Measurements from ENCODE around the gene SNAPC4.
A peak's percentile ranks its signal among the peaks of the same experiment; 100 is the strongest.

The SNAPC4 gene

DNA sequence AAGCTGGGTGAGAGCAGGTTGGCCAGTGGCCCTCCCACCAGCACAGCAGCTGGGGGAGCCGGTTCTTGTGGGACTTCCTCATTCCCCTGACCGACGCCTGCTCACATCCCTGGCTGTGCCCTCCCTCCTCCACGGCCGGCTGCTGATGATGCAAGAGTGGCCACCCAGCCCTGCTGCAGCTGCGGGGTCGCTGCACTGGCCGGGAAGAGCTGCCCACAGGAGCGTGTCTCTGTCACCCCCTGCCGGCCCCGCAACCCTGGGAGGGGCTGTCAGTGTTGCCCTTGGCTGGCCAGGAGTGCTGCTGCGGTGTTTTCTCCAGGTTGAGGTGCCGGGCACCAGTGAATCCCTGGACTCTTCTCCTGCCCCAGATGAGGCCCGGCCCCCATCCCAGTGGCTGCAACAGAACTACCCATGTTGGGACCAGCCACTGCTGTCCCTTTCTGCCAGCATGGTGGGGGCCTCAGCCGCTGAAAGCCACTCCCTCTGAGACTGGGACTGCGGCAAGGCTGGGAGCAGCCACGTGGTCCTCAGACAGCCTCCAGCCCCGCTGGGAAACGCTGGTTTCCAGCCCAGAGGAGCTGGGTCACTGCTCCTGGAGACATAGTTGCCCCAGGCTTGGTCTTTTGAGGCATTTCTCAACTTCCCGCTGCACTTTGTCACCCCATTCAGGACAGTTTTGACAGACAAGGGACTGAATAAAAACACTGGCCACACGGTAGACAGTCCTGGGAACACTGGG lies 27.2 kb downstream of the SNAPC4 start:
- peak; percentile 64 for DNase-seq (ENCODE audit: low read depth)

DNA sequence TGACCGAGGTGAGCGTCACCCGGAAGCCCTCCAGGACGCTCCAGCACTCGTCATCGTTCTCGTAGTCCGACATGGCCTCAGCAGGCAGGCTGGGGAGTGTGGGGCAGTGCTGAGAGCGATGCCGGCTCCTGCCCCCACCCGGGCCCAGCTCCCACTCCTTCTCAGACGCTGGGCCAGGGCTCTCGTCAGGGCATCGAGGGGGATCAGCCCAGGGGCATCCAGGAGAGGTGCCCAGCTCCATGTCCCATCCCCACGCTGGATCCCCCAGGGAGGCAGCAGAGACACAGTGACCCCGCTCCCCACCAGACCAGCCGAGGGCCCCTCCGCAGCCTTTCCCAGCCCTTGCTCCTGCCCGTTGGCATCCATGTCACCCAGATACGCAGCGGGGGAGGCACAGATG lies 28.0 kb downstream of the SNAPC4 start:
- DNase-seq (ENCODE audit: low read depth): no peak

DNA sequence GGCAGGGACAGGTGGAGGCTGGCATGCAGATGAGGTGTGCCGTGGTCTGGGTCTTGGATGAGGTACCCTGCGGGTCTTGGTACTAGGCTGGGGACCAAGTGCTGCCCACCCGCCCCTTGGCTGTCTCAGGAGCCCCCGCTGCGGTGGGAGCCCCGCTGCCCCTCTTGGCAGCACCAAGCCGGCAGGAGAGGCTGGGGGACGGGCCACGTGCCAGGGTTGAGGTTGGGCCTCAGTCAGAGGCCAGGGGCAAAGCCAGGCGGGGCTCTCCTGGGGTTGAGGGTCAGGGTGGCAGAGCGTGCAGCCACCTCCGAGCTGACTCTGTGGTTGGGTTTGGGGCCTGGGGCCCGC lies 28.5 kb downstream of the SNAPC4 start:
- DNase-seq (ENCODE audit: low read depth): no peak

DNA sequence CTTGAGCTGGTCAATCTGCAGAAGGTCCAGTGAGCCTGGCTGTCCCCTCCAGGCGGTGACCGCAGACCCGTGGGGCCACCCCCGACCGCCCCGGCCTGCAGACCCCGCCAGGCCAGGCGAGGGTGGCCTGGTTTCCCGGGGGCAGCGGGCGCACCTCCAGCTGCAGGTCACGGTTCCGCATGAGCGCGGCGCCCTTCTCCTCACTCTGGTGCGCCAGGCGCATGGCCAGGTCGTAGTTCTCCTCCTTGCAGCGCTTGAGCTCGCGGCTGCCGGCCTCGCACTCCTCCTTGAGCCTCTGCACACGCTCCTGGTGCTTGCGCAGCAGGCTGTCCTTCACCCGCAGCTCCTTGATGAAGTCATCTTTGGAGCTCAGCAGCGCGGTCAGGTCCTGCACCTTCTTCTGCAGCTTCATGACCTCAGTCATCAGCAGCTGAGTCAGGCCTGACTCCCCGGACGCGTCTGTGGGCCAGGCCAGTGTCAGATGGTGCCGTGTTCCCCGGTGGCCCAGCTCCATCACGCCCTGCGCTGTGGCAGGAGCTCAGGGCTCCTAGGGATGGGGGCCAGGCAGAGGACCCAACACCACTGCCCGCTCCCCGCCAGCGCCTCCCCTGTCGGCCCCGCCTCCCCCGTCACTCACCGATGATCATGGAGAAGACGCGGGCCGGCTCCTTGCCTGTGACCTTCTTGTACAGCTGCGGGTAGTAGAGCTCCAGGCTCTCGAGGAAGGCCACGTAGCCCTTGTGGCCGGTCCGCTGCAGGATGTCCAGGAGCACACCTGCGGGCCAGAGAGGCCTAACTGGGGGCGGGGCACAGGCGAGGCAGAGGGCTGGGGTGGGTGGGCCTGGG lies 29.1 kb downstream of the SNAPC4 start:
- no peak for DNase-seq (ENCODE audit: low read depth)

DNA sequence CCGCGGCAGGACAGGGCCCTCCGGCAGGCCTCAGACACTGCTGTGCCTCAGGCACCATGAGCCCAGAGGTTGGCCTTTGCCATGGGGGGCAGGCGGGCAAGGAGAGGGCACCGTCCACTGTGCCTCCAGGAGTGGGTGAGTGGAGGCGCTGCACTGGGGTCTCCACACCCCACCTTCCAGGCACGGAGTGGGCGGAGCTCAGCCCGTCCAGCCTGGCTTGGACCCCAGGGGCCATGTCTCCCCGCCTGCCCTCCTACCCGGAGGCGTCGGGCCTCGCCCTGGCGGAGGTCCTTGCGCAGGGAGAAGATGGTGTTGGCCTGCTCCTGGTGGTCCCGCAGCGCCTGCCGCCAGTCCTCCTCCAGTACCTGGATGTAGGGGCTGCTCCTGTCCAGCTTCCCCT lies 29.9 kb downstream of the SNAPC4 start:
- DNase-seq (ENCODE audit: low read depth): no peak

DNA sequence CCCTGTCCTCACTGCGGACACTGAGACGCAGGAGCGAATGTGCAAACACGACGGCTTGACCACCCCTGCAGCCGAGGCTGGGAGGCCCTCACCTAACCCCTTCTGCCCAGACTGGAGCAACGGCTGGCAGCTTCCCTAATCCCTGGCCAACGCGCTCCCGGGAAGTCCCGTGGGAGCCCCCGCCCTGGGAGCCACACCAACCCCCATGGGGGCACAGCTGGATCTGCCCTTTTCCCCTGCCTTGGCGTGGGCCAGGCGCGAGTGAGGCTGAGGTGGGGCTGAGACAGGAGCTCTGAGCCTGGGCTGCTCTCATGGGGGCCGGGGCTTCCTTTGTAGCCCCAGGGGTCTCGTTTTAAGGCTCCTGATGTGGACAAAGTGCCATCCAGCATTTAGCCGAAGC lies 31.8 kb downstream of the SNAPC4 start:
- DNase-seq (ENCODE audit: low read depth): no peak

DNA sequence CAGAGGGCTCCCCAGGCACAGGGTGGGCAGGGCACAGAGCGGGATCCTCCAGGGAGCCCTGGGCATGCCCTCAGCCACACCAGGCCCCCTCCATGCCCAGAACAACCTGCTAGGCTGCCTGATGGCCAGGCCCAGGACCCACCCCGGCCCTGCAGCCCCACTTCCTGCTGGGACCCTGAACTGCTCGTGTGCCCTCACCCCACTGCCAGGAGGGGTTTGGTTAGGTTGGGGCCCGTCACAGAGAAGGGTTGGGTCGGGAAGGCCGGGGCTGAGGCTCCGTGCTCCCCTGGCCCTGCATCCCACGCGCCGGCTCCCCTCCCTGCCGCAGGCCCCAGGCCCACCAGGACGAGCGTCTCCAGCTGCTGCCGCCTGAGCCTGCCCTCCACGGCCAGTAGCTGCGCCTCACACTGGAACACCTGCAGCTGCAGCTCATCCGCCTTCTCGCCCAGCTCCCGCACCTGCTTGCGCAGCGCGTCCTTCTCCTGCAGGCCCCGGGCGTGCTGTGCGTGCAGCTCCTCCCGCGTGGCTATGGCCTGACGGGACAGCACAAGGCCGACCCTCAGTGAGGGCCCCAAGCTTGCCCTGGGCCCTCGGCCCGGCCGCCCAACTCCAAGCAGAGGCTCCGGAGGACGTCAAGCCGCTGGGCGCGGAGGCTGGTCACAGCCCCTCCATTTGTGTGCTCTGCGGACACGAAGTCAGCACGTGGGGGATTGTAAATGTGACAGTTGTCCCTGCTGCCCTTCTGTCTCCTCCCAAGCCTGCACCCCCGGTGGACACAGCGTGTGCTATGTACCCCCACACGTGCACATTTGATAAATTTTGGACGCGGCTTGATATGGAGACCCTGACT lies 32.4 kb downstream of the SNAPC4 start:
- DNase-seq (ENCODE audit: low read depth): no peak

DNA sequence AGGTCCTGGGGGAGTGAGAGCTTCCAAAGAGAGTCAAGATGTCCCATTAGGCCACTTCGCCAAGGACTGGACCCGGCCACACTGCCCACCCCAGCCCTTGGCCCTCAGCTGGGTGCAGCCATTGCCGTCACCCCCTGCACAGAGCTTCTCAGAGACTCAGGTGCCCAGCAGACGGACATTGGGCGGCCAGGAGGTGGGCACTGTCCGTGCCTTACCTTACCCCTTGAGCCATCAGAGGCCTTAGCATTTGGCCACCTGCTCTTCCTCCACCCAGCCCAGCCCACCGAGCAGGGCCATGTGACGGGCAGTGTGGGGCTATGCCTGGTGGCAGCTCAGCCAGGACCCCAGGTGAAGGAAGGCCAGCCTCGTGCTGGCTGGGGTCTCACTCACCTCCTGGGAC lies 33.1 kb downstream of the SNAPC4 start:
- DNase-seq (ENCODE audit: low read depth): no peak

DNA sequence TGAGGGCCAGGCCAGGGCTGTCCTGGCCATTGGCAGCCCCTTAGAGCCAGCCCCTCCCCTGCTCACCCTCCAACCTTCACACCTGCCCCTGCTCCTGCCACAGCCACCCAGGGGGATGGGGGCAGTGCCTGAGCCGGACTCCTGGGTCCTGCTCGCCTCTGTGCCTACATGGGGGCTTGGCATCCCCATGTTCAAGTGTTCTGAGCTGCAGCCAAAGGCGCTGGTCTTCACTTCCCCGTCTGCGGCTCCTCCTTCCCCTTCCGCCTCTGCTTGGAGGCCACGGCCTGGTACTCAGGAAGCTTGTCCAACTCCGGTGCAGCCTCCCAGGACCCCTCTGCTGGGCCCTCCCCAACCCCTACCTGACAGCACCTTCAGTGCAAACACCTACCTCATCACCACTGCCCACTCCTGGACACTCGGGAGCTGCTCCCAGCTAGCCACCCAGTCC lies 34.2 kb downstream of the SNAPC4 start:
- DNase-seq (ENCODE audit: low read depth): no peak

DNA sequence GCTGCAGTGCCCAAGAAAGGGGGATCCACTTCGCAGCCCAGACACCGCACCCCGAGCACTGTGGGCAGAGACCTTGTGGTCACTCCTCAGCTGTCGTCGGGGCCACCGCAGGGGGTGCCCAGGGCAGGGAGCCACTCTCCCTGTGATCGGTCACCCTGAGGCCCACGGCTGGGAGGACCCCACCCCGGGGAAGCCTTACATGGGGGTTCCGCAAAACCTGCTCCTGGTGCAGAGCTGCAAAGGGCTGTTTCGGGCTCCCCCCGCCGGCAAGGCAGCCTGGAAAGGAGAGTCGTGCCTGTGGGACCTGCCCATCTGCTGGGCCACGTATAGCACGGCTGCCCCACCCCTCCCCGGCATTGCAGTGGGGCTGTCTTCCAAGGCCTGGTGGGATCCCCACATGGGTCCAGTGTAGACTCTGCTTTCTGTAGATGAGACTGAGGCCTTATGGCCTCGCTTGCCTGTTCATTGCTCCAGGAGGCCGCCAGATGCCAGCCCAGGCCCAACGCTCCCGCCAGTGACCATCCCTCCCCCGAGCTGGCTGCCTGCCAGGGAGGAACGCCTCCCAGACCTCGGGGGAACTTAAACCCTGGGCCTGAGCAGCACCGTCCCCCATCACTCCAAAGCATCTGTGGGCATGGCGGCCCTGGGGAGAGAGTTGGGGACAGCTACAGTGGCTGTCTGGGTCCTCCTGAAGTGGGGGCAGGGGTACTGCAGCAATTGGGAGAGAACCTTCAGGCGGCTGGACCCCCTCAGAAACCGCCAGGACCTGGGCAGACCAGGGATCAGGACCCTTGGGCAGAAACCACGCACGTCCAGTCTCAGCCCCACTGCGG lies 34.8 kb downstream of the SNAPC4 start:
- no peak for DNase-seq (ENCODE audit: low read depth)

DNA sequence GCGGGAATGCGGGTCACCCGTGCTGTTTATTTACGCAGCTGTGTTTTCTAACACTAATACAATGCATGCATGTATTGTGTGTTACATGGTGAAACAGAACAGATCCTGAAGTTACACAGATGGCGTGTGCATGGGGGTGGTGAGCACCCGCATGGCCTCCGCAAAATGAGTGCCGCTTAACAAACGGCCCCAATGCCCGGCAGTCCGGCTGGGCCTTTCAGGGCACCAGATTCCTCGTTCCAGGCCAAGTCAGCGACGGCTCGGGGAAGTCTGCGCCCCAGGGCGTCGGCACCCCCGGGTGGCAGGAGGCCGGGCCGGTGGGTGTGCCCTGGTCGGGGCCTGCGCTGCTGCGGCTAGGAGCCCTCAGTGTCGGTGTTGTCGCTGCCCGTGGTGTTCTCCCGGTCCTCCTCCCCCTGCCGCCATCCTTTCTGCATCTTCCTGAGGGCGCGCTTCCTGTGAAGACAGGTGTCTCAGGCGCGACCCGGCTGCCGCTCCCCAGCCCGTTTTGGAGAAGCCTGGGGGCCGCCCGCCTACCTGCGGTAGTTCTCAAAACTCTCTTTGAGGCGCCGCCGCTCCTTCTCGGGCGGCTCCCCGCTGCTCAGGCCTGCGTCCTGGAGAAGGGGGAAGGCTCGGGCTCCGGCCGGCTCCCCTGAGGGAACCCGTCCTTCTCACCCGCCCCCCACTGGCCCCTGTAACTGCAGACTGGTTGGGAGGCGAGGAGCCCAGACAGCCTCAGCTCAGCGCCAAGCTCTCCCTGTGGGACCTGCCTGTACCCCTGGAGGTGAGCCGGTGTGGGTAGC lies 35.8 kb downstream of the SNAPC4 start:
- no peak for DNase-seq (ENCODE audit: low read depth)

DNA sequence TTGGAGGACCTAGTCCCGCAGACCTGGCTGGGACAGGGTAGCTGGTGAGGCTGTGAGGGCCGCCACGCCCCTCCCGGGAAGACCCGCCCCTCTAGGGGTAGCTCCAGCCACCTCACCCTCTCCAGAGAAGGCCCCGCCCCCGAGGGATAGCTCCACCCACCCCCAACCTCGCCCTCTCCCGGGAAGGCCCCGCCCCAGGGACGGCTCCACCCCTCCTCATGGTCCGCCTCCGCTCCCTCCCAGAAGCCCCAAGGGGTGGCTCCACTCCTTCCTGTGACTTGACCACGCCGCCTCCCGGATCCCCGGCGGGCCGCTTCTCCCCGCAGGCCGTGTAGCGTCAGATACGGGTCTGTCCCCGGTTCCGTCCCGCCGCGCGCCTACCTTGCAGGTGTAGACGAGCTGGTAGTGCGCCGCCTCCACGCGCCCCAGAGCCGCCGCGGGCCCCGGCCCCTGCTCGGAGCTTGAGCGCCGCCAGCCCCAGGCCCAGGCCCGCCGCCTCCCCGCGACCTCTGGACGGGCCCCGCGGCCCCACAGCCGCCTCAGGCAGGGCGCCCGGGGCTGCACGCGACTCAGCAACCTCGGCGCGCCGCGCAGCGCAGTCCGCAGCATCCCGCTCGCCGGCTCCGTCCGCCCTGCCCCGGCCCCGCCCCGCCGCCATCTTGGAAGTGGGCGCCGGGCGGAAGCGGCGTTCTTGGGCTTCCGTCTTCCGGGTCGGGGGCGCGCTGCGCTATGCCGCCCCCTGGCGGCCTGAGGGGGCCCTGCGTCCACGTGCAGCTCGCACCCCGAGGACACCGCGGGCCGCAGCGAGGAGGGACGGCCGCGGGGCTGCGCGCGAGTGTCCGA lies 36.6 kb downstream of the SNAPC4 start, which contains the start of gene DNLZ:
TSS of gene DNLZ (minus strand) at position 639 of the 843 bp plus-strand sequence. CDS start at position 609, 30 bp downstream.
- peak; percentile 92 for DNase-seq (ENCODE audit: low read depth)

DNA sequence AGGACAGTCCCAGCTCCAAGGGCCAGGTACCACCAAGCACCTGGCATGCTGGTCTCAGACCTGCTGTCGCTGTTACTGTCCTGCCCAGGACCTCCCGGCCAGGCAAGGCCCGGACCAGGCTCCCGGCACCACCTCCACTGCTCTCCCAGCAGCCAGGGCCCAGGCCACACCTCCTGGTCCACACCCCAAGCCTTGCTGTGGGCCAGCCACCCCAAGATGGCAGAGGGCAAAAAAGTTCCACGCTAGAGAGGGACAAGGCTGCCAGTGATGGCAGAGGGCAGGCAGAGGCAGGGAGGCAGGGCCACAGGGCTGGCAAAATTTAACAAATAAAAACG lies 37.6 kb downstream of the SNAPC4 start:
- no peak for DNase-seq (ENCODE audit: low read depth)

DNA sequence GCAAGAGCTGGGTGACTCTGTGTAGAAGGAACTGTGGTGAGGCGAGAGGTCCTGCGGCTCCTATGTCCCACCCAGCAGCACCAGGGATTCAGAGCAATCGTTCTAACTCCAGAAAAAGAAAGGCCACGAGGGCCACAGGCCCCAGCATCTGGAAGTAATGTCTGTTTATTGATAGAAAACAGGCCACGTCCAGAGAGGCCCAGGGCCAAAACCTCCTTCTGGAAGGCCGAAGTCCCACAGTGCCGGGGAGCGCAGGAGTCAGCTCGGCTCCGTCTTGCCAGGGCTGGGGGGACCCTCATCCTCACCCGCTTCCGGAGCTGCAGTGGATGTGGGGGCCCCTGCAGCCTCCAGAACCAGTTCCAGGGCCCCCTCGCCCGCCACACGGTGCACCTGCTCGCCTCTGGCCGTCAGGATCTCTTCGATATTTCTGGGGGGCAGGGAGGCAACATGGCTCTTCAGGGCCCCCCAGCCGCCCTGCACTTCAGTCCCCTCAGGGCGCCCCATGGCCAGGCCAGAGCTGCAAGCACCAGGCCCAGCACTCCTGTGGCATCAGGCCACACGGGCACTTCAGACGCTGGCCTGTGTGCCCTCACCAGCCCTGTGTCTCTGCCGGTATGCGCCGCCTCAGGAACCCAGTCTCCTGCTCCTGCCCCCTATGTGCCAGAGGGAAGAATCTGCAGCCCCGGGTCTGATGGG lies 38.1 kb downstream of the SNAPC4 start:
- no peak for DNase-seq (ENCODE audit: low read depth)

DNA sequence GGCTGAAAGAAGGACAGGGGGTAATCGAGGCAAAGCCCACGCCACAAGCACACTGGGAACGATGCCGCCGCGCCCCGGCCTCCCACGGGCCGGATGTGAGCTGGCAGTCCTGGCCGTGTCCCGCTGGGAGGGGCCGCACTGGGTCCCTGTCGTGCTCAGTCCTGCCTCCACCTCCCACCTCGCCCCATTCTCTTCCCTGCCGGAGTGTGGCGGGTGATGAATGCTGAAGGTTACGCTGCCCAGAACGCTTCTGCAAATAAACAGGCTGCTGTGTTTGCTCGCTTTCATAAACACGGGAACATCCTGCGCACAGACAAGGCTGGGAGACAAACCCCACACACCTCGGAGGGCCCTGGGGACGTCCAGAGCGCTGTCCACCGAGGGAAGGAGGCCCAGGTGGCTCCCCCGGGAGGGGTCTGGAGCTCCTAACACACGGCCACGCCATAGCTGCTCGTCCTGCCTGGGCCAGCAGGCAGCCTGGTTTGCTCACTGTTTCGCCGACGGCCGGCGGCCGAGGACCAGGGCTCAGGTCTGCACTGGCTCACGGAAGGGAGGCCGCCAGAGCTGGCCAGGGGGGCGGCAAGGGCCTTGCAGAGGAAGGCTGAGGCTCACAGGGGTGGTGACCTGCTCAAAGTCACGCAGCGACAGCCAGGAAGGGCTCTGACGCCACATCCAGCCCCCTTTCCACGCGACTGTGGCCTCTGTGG lies 38.8 kb downstream of the SNAPC4 start:
- DNase-seq (ENCODE audit: low read depth): no peak

DNA sequence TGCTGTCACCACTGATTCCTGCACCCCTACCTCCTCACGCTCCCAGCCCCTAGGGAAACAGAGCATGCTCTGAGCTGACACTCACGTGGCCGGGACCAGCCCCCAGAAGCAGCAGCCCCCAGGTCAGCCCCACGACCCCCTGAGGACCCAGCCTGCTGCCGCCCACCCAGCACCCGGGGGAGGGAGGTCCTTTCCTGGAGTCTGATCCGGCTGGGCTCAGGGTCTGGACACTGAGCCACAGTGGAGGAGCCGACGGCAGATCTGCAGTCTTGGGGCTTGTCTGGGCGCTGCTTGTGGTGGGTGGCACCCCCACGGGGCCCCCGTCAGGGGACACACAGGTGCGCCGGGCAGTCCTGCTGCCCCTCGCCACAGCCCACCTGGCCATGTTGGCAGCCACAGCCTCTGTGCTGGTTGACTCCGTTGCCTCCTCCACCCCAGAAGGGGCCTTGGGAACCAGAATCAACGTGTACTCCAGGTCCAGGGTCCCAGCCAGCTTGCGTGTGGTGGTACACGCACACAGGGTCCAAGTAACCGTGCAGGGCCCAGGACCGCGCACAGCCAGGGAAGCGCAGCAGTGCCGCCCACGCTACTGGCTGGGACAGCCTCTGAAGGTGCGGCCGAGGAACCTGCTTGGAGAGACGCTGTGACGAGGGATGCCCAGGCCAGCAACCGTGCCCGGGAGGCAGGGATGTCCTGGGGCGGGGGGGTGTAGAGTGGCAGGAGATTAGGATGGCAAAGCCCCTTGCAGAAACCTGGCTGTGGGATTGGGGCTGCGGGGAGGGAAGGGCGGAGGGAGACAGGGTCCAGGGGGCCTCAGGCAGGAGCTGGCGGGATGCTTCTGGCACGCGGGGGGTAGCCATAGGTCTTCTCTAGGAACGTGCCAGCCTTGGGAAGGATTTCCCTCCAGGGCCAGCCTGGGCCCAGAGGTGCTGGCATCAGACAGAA lies 39.9 kb downstream of the SNAPC4 start:
- DNase-seq (ENCODE audit: low read depth): no peak

DNA sequence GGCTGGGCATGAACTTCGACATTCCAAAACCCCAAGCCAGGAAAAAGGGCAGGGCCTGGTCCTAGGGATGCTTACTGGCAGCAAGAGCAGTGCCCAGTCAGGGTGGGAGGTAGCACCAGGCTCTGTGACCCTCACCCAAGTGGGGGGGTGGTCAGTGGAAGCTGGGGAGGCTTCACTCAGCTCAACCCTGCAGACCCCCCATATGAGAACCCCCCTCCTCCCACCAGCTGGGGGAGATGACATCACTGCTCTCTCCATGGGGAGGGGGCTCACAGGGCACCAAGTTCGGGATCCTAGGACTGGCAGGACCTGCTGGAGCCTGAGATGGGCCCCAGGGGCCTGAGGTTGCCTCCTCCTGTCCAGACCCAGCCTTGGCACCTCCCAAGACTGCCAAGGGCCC lies 41.1 kb downstream of the SNAPC4 start:
- DNase-seq (ENCODE audit: low read depth): no peak

DNA sequence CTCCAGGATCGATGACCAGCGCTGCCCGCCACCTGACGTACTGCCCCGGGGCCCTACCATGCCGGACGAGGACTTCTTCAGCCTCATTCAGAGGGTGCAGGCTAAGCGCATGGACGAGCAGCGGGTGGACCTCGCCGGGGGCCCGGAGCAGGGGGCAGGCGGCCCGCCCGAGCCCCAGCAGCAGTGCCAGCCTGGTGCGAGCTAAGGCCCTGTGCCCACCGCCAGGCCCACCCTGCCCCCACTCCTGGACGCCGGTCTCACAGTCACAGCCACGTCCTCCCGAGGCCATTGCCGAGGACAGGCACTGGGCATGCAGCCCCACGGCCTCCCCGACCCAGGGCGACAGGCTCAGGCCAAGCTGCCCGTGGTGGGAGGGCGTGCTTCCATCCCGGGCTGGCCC lies 42.0 kb downstream of the SNAPC4 start:
- no peak for DNase-seq (ENCODE audit: low read depth)
